GM21723 (cell line): ENCODE measurements around the gene GALNT5.
"Not testable (repeated sequence)": the region's sequence is repeated elsewhere in the genome, so short reads cannot be mapped to it uniquely, and the experiment has no call there.

Source experiments
- ATAC-seq: cut with Tn5 transposase; IDR thresholded peaks from one replicate; pipeline ENCODE4 v1.9.1; 2021; ENCODE audit warnings: mild to moderate bottlenecking, moderate library complexity; ENCODE audit not compliant: unreplicated experiment

The GALNT5 gene, protein sequence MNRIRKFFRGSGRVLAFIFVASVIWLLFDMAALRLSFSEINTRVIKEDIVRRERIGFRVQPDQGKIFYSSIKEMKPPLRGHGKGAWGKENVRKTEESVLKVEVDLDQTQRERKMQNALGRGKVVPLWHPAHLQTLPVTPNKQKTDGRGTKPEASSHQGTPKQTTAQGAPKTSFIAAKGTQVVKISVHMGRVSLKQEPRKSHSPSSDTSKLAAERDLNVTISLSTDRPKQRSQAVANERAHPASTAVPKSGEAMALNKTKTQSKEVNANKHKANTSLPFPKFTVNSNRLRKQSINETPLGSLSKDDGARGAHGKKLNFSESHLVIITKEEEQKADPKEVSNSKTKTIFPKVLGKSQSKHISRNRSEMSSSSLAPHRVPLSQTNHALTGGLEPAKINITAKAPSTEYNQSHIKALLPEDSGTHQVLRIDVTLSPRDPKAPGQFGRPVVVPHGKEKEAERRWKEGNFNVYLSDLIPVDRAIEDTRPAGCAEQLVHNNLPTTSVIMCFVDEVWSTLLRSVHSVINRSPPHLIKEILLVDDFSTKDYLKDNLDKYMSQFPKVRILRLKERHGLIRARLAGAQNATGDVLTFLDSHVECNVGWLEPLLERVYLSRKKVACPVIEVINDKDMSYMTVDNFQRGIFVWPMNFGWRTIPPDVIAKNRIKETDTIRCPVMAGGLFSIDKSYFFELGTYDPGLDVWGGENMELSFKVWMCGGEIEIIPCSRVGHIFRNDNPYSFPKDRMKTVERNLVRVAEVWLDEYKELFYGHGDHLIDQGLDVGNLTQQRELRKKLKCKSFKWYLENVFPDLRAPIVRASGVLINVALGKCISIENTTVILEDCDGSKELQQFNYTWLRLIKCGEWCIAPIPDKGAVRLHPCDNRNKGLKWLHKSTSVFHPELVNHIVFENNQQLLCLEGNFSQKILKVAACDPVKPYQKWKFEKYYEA

DNA sequence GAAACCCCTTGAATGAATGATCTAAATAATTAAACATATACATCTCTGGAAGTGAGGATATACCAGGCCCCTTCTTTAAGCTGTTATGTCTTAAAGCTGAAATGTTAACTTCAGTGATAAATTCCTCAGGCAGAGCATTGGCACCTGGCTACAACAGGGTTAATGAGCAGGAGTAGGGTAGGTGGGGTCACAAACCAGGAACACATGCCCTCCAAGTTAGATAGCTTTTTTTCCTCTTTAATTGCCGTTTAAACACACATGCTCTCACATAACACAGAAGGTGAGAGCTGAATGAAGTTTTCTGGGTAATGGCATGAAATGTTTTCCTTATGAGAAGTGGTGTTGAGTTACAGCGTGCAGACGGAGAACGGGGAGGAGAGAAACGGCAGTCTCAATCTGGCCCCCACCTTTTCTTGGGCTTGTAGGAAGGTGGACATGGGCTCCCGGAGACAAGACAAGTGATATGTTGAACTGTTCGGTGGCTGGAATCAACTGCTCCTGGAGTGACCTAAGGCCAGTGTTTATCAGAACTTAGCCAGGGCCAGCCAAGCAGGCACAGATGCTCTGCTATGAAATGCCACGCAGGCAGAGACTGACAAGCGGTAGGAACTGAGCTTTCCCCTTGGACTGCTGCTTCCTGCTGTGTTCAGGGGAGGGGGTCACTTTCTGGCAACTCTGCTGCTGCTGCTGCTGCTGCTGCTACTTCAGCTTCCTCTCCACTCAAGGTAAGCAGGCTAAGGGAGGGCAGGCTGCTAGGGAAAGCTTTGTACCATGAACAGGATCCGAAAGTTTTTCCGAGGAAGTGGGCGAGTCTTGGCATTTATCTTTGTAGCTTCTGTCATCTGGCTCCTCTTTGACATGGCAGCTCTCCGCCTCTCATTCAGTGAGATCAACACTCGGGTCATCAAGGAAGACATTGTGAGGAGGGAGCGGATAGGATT is at the start of gene GALNT5:
Gene GALNT5 (plus strand): TSS at position 394 of the 941 bp plus-strand sequence. CDS start 378 bp downstream, at position 772.
- ATAC-seq = no peak

DNA sequence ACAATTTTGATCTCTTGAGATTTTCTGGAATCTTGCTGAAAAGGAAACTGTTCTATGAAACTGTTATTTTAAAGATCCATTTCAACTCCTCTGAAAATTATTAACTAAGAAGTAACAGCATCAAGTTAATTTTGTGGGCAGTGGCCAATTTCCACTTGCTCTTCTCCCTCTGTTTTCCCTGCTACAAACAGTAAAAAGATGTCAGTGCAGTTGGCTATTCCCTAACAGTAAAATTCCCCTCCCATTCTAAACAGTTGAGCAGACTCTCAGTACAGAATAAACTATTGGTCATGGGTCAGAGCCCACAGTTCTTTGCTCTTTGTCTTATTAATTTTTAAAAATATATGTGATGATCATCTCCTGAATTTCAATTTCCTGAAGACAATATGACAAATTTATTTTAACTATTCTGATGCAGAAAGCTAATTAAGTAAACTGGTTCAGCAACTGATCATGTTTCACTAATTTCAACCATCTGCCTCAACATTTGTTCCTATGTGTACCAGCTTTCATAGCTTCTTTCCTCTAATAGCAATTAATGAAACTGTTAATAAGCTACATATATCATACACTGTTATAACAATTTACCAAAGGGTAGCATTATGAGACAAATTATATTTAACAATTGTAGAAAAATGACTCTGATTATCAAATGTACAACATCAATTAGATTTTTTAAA is 41.1 kb upstream of the GALNT5 start:
- ATAC-seq = no peak

DNA sequence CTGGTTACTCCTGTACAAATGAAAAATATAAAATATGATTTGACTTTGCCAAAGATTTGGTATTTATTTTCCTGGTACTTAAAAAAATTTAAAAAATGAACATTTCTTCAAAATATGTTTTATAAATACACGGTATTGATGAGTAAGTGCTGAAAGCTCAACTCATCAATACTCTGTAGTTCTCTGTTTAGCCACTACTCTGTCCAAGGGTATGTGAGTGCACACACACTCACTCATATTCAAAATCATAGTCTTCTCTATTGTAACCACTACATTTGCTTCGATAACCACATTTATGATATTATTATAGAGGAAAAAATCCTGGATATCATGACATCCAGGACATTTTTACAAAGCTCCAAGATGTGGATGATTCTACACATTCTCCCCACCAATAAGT is 40.1 kb upstream of the GALNT5 start:
- no peak for ATAC-seq

DNA sequence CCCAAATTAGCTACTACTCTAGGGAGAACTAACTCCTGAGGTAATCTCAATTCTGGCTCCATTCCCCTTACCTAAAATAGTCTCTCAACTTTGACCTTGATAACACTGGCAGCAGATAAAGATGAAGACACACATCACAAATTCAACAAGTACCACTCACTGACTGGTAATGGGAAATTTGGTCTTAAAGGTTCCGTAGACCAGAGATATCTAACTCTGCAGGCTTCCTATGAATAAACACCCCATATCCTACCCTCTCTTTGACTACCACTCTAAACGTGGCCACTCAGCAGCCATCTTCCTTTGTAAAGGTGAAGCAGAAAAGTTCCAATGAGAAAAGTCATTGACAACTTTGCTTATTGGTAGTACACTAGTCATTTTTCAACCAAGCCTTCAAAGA is 38.6 kb upstream of the GALNT5 start:
- ATAC-seq = no peak

DNA sequence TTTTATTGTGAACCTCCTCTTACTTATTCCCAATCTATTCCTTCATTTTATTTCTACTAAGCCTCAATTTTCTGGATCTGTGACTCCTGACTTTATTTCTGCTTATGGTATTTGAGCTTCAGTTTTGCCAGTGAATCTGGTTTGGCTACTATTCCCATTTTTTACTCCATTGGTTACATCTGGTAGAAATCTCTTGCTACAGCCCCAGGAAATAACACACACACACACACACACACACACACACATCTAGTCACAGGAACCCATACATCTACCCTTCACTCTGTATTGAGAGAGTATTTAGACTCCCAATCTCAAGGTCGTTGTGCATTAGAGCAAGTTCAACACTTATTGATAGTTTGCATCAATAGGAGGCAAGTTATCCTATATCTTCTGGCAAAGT is 37.0 kb upstream of the GALNT5 start:
- no peak for ATAC-seq

DNA sequence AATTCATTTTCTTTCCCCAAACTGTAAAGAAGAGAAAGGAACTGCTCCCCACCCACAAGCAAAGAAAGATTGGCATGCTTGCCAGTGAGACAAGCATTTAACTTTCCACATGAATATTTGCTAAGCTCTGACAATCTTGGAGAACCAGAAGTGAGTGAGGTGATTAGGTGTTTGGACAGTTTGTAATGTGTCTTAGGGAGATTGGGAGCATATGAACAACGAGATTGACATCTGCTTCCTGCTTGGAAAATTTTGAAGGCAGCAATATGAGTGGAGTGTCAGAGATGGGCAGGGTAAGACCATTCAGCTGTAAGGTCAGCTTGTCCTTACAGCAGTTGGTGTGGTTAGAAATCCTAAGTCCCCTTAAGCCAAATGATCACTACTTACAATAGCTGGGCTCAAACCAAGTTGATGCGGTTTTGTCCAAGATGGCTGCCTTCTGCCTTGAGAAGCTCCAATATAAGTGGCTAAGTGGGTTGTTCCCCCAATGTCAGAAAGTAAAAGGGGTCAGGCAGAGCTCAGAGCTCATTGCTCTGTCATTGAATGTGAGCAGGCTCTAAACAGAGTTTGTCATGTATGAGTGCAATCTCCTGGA is 36.0 kb upstream of the GALNT5 start:
- no peak for ATAC-seq

DNA sequence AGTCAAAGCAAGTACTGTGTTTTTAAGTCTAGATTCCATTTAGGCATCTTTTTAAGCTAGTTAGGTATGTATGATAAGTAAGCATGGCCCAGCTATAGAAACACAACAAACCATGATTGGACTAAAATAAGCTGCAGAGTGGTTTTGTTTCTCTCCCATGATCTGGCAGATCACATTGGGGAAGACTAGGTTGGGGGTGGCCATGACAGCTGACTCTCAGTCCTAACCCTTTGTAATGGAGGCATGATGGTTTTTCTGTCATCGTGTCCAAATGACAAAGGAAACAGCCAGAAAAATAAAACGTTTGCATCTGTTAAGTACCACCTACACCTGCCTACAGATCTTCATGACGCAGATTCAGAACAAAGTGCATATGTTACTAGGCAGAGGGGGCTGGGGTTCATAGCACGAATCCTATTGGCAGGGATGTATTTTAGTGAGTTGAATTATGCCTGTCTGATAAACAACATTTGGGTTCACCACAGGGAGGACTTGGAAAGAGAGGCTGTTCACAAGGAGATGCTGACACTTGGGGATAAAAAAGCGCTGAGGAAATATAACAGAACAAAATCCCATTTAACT is 33.8 kb upstream of the GALNT5 start:
- ATAC-seq = no peak

DNA sequence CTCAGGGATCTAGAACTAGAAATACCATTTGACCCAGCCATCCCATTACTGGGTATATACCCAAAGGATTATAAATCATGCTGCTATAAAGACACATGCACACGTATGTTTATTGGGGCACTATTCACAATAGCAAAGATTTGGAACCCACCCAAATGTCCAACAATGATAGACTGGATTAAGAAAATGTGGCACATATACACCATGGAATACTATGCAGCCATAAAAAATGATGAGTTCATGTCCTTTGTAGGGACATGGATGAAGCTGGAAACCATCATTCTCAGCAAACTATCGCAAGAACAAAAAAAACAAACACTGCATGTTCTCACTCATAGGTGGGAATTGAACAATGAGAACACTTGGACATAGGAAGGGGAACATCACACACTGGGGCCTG is 33.1 kb upstream of the GALNT5 start:
- not testable (repeated sequence) for ATAC-seq

DNA sequence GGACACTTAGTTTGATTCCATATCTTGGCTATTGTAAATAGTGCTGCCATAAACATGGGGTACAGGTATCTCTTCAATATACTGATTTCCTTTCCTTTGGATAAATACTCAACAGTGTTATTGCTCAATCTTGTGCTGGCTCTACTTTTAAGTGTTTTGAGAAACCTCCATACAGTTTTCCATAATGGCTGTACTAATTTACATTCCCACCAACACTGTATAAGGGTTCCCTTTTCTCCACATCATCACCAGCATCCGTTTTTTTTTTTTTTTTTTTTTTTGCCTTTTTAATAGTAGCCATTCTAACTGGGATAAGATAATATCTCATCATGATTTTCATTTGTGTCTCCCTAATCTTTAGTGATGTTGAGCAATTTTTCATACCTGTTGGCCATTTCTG is 29.9 kb upstream of the GALNT5 start:
- ATAC-seq = no peak

DNA sequence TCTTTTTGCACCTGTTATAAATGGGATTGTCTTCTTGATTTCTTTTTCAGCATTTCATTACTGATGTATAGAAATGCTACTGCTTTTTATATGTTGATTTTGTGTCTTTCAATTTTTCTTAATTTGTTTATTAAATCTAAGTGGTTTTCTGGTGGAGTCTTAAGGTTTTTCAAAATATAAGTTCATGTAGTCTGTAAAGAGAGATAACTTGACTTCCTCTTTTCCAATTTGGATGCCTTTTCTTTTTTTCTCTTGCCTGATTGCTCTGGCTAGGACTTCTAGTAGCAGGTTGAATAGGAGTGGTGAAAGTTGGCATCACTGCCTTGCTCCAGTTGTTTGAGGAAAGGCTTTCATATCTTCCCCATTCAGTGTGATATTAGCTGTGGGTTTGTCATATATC is 28.6 kb upstream of the GALNT5 start:
- ATAC-seq = no peak

DNA sequence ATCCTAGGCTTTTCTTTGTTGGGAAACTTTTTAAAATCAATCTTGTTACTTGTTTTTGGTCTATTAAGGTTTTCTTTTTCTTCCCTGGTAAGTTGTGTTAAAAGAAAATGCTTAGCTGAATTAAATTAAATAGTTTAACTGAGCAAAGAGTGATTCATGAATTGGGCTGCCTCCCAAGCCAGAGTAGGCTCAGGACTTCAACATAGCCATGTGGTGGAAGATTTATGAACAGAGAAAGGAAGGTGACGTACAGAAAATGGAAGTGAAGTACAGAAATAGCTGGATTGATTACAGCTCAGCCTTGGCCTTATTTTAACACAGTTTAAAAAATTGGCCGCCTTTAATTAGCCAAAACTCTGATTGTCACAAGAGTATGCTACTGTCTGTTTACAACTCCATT is 27.9 kb upstream of the GALNT5 start:
- ATAC-seq = no peak

DNA sequence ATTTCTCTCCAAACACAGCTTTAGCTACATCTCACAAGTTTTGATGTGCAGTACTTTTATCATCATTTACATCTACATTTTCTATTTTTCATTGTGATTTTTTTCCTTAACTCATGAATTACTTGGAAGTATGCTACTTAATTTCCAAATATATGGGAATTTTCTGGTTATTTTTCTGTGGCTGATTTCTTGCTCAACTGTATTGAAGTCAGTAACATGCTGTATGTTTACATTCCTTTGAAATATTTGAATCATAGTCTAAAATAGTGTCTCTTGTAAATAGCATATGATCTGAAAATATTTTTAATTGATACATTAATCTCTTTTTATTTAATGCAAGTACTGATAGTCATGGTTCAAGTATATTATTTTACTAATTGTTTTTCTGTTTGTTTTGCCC is 26.0 kb upstream of the GALNT5 start:
- no peak for ATAC-seq

DNA sequence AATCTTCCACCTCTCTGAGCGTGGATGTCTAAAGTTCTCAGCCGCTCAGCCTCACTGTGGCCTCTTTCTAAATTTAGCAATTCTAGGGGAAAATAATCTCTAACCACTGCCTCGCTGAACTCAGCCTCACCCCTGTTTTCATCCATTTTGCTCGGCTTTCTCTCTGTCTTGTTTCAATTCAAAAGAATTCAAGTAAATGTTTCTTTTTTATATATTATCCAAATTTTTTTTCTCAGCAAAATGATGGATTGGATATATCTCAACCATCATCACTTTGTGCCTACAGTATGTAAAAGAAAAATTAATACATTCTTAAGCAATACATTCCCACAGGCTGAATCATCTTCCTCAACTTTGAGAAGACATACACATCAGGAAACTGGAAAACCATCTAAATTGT is 24.0 kb upstream of the GALNT5 start:
- ATAC-seq = no peak

DNA sequence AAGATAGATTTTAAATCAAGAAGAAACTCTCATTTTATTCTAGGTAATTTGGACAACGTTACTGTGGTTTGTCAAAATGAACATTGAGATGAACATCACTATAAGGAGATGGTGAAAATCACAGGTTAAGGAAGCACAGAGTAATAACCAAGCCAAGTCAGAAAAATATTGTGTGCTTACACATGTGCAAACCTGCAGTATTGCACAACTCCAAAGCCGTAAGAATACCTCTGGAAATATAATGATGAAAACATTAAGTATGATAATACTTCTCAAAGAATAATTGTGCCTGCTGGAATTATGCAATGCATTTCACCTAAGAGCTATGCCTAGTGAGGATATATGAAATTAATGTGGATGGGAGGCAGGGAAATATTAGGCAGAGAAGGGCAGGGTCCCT is 21.1 kb upstream of the GALNT5 start:
- ATAC-seq = no peak

DNA sequence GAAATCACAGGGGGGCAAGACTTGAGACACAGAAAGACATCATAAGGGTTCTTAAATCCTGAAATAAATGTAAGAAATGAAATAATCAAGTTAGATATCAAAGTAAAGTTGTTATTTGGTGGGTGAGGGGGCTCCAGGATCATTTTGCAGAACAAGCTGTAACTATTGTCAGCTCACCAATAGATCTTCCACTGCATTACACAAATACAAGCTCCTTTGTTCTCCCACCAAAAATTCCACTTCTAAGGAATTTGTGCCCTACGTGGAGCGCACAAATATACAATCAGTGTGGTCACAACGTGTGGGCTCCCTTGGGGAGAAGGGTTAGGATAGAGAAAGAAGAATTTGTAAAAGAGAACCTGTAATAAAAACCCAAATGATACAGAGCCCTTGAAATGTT is 19.2 kb upstream of the GALNT5 start:
- no peak for ATAC-seq

DNA sequence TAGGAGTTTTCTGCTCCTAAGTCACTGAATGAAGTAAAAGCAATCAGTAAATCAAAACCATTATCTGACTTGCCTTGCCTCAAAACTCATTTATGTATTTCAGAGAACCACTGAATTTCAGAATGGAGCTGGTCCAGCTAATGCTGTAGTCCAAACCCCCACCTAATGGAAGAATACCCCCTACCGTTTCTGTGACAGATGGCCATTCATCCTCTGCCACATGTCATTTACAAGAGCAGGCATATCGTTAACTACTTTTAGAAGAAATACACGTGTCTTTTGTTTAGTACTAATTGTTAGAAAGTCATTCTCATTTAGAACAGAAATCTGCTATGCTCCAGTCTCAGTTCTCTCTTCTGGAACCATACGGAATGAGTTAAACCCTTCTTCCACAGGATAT is 12.8 kb upstream of the GALNT5 start:
- ATAC-seq = no peak

DNA sequence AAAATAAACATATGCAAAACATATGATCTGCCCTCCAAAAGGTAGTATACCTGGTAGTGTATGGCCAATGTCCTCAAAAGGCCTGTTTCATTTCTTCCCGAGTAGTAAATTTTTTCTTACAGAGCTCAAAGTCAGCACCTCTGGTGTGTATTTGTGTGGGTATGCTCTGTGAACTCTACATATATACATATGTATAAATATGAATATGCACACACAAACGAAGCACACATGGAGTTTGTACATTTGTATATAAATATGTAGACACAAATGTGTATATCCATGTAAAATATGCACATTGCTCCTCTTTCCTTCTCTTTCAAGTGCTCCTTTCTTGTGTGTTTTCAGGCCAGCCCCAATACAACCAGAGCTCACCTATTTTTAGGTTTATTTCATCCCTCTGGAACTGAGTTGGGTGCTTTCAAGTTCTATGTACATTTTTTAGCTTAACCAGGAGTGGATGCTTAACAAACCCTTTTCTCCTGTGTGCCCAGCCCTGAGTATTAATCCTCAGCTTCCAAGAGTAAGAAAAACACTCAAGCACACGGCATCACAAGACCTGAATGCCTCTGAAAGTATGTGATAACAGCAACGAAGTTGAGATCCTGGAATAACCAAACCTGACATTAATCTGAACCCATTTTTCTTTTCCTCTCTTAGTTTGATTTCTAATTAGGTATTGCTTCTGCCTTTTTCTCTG is 12.2 kb upstream of the GALNT5 start:
- no peak for ATAC-seq

DNA sequence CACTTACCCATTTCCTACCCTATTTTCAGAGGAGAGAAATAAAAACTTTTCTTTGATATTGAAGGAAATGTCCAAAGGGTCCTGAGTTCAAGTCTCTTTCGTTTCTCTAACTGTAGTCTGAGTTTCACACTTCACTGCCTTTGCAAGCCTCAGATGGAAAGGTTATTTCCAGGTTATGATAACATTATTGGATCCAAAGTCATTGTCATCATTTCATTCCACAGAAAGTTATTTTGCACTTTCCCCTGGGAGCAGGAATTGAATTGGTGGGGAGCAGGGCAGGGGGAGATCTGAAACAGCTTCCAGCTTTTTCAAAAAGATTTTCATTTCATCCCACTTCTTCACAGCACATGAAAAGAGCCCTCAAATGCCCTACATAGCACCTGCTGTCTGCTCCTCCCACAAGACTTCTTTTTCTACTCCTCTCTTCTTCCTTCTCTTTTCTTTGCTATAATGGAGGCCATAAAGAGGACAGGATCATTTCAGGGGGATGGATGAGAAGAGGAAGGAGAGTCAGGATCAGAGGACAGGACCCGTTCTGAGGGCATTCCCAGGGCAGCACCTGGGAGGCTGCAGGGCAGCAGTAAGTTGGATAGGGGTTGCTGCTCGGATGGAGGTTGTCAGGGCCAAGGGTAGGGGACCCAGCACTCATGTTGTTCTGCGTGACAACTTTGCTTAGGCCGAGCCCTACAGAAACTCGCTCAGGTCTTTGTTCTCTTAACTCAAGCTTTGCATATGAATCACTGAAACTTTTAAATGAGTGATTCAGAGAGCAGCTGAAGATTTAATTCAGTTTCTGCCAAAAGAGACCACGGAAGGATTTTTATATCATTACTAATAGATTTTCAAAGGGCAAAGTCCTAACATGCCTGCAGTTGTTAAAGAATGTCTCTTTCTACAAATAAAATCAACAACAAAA is 11.4 kb upstream of the GALNT5 start:
- peak; percentile 98 for ATAC-seq
